HG03095 (cell line): ENCODE data around the gene PSMD9.

Source experiments
- ATAC-seq: cut with Tn5 transposase; IDR thresholded peaks from one replicate; pipeline ENCODE4 v1.9.1; 2021; ENCODE audit warnings: moderate library complexity; ENCODE audit not compliant: unreplicated experiment

PSMD9 gene

DNA sequence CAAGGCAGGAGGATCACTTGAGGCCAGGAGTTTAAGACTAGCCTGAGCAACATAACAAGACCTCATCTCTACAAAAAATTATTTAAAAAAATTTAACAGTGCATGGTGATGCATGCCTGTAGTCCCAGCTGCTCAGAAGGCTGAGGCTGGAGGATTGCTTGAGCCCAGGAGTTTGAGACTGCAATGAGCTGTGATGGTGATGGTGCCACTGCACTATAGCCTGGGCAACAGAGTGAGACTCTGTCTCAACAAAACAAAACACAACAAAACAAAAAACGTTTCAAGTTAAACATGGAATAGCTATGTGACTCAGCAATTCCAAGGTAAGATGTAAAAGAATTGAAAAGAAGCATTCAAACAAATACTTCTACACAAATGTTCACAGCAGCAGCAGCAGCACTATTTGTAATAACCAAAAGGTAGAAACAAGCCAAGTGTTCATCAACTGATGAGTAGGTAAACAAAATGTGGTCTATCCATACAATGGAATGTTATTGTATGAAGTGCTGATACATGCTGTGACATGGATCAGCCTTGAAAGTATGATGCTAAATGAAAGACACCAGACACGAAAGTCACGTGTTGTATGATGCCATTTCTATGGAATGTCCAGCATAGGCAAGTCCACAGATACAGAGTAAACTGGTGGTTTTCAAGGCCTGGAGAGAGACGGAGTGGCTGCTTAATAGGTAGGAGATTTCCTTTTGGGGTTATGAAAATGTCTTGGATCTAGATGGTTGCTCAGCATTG is 61.2 kb downstream of the PSMD9 start:
- no peak for ATAC-seq

DNA sequence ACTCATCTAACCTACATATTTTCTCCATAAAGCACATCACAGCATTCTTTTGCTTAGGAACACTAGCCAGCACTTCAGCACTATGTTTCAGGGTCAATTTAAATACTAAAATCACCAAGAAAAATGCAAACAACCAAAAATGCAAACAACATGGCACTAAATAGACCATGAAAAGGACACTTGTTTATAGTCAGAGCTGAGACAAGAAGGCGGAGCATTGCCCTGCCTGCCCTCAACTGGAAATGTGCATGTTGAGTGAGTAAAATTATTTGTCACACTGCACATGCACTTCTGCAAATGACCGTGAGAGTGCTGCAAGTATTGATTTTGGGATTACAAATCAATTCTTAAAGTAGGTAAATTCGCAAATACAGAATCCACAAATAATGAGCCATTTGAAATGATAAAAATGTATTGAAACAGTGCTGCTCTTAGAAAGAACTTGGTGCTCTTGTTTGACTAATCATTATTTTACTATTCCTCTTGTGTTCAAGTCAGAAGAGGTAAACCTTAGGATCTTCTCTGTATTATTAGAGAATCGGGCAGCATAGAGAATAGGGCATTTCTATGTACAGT is 64.6 kb downstream of the PSMD9 start:
- no peak for ATAC-seq

DNA sequence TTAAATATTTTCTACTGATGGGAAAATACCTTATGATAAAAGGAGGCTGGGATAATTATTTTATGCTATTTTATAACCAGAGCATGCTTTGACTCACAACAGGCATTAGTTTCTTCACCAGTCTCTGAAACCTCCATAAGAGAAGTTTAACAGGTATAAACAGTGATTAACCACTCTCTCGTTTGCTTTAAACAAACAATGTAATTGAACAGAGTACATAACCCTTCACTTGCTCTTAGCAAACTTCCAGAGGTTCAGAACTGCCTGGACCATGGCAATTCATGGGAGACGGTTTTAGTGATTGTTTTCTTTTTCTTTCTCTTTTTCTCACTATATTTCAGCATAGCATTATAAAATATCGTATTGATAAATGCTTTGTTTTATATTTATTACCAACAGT is 65.1 kb downstream of the PSMD9 start:
- no peak for ATAC-seq

DNA sequence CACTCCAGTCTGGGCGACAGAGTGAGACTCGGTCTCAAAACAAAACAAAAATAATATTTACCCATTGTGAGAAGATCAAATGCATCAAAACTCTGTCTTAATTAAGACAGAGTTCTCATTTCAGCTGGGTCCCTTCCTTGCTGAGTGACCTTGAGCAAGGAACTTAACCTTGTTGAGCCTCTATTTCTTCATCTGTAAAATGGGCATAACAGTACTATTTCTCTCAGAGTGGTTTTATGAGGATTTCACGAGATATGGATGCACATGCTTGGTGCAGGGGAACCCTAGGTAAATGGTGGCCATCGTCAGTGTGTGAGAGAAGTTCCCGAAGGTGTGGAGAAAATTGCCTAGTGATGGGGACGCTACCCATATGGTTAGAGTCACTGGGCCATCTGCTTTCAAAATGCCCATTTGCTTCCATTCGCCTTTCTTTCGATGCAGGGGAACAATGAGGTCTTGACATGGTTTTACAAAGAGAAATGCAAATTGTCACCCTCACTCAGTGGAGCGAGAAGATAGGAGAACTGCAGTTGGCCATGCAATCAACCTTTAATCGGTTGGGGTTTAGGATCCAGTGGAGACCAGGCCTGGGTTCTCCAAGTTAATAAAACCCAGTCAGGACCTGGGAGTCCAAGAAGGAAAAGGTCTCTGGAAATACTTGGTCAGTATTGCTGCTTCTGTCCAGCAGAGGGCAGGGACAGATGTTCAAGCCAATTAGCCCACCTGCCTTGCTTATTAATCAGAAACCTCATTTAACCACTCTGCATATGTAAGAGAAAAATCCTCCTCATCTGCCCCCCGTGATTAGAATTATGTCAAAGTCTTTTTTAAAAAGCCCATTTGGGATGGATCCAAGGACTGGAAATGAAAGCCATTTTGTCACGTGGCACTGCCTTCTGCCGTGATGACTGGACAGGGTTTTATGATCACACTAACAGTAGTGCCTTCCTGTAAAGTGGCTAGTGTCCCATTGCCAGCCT is 67.0 kb downstream of the PSMD9 start:
- ATAC-seq, result no peak

DNA sequence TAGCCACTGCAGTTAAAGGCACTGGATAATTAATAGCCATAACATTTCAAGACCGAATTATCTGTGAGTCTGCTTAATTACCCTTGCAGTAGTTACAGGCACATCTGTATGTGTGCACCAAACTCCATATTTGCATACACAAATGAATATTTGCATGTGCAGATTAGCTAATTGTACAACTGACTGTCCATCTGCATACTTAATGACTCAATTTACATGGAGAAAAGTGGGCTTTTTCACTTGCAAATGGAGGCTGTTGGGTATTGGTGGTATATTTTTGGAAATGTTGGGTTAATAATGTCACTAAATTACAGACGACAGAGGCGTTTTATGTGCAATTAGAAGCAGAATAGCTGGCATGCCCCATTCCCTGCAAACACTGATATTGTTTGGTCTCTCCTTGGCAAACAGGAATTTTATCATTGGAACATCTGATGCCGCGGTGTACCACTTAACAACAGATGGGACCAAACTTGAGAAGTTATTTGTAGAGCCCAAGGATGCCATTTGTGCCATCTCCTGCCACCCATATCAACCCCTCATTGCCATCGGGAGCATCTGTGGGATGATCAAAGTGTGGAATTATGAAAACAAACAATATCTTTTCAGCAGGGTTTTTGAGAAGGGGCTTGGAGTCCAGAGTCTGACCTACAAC is 69.4 kb downstream of the PSMD9 start:
- ATAC-seq, result no peak

DNA sequence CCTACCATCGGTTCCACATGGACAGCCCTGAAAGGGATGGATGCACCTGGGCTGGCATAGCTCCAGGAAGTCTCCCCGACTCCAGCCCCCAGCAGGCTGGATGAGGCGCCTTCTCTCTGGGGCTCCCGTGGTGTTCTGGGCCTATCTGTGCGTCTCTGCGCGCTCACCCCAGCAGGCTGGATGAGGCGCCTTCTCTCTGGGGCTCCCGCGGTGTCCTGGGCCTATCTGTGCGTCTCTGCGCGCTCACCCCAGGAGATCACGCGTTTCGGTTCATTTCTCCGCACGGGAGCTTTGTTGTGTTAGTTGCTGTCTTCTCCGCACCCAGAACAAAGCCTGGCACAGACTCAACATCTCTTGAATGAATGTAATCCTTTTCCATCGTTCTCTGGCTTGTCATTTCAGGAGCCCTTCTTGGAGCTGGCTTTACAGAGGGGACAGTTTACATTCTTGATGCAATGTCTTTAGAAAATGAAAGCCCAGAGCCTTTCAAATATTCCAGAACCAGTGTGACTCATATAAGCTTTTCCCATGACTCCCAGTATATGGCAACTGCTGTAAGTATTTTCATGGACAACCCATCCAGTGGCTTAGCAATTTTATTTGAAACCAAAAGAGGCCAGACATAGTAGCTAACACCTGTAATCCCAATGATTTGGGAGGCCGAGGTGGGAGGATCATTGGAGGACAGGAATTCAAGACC is 70.1 kb downstream of the PSMD9 start:
- no peak for ATAC-seq

DNA sequence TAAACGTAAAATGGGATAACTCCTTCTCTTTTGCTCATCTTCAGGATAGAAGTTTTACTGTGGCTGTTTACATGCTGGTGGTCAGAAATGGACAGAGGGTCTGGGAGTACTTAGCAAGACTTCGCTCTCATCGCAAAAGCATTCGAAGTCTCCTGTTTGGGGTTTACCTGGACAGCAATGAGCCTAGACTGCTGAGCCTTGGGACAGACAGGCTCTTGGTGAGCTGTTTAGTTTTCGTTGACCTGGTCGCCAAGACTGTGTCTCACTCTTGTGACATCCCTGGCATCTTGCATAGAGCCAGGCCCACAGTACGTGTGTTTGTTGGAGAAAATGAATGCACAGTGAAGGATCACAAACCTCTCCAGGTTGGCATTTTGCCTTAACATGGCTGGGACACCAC is 72.0 kb downstream of the PSMD9 start:
- no peak for ATAC-seq

DNA sequence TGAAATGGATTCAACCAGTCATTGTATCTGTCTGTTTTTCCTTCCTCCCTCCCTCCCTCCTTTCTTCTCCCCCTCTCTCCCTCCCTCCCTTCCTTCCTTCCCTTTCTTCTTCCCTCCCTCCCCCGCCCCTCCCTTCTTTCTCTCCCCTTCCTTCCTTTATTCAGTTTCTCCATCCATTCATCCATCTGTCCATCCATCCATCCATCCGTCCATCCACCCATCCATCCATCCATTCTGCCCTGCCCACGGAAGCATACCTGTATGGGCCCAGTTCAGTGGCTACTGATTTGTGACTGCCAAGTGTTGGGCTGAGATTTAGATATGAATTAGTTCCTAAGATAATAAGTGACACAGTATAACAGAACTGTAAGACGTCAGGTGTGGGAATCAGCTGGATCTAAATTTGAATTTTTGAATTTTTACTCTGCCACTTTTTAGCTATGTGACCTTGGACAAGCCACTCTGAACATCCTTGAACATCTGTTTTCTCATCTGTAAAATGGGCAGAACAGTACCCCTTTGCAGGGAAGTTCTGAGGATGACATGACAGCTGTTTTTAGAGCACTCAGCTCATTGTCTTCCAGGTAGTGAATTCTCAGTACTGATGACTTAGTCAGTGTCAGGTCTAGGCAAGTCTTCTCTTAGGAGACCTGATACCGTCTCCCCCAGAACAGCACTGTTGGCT is 72.7 kb downstream of the PSMD9 start:
- no peak for ATAC-seq

DNA sequence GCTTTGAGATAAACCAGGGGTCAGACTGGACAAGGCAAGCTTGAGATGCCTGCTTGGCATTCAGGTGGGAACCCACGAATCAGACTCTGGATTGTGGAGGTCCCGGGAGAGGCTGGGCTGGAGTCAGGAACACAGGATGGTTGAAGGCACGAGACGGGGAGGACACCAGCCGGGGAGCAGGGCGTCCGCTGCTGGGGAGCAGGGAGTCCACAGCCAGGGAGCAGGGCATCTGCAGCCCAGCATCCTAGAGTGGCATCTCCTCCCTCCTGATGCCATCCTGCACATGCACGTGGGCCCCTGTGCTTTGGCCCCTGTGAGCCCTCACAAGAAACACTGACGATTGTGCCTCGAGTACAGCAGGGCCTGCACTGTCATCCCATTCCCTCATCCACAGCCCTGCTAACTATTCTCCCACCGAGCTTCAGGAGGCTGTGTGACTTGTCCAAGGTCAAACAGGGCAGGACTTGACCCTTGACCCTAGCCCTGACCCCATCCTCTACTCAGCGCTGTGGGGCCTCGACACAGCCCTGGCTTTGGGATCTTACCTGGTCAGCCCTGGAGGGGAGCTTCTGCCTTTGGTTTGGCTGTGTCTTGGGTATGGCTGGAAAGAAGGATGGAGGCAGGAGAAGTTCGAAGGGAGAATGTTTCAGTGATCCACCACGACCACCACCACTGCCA is 74.9 kb downstream of the PSMD9 start:
- ATAC-seq, result no peak

DNA sequence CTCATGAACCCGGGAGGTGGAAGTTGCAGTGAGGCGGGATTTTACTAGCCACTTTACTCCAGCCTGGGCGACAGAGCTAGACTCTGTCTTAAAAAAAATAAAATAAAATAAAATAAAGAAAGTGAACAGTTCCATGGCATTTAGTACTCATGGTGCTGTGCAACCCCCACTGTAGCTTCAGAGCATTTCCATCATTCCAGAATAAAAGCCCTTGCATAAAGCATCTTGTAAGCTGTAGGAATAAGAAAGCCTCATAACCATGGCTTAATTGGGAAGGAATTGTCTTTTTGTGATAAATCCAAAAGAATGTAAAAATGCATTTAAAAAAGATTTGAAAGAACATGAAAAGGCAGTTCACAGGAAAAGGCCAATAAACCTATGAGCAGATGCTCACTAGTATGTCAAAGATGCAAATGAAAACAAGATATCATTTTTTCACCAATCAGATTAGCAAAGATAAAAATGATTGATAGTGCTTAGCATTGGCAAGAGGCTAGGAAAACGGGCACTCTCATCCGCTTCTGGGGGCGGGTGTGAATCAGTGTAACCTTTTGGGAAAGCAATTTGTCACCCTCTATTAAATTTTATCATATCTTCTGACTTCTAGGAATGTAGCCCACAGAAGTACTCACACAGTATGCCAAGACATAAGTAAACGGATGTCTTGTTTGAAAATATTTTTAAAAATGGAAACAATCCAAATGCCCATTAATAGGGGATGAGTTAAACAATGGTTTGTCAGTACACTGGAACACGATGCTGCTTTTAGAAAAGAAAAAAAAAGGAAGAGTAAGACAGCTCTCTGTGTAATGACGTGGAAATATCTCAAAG is 76.4 kb downstream of the PSMD9 start:
- no peak for ATAC-seq

DNA sequence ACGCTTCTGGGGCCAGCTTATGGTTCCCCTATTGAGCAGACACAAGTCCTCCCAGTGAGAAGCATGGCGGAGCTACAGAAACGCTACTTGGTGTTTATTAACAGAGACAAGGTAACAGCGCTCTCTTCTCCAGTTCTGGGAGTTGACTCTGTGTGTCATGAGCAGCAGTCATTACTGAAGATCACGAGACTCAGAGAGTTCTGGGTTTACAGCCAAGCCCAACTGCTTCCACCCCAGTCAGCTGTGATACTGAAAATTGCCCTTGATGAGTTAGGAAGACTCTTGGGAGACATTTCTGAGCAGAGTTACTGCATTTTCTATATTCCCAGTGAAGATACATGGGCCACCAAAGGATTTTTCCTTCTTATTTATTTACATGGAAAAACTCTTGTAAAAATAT is 78.4 kb downstream of the PSMD9 start:
- ATAC-seq, result no peak
